SK-N-SH treated with all-trans-retinoic acid at 6 μM for 48 hours (cell line): ENCODE measurements around the gene GLOD4.

ENCODE experiments used
- ATAC-seq: fragments of 200-7000 bp; cut with Tn5 transposase; 3 replicates; pipeline ENCODE4 v1.9.1; 2020; ENCODE audit warnings: mild to moderate bottlenecking, moderate library complexity
- ARNTL ChIP-seq: fragments of 450-650 bp; formaldehyde crosslinking; IDR thresholded peaks from 2 replicates; pipeline ENCODE4 v1.5.0; 2020; ENCODE audit warnings: low read depth, mild to moderate bottlenecking, moderate library complexity, borderline replicate concordance
- BACH2 ChIP-seq: fragments of 250-450 bp; sonication (Bioruptor Pico); IDR thresholded peaks from 2 replicates; pipeline ENCODE4 v1.9.0; 2021; ENCODE audit warnings: mild to moderate bottlenecking, borderline replicate concordance
- CREB5 ChIP-seq: fragments of 250-450 bp; sonication (Bioruptor Pico); IDR thresholded peaks from 2 replicates; pipeline ENCODE4 v1.5.1; 2020; ENCODE audit warnings: low read depth, mild to moderate bottlenecking, moderate library complexity
- CSDC2 ChIP-seq: fragments of 250-450 bp; sonication (Bioruptor Pico); IDR thresholded peaks from 2 replicates; pipeline ENCODE4 v1.5.0; 2020; ENCODE audit warnings: mild to moderate bottlenecking, moderate library complexity
- CSRNP3 ChIP-seq: fragments of 250-450 bp; sonication (Bioruptor Pico); IDR thresholded peaks from 2 replicates; pipeline ENCODE4 v1.5.1; 2021; ENCODE audit warnings: mild to moderate bottlenecking, moderate library complexity
- ESRRG ChIP-seq: fragments of 250-450 bp; sonication (Bioruptor Pico); IDR thresholded peaks from 2 replicates; pipeline ENCODE4 v1.6.1; 2021; ENCODE audit warnings: mild to moderate bottlenecking
- GLIS3 ChIP-seq: fragments of 250-450 bp; sonication (Bioruptor Pico); IDR thresholded peaks from 2 replicates; pipeline ENCODE4 v1.5.0; 2020; ENCODE audit warnings: mild to moderate bottlenecking, moderate library complexity
- ISL1 ChIP-seq: fragments of 250-450 bp; sonication (Bioruptor Pico); IDR thresholded peaks from 2 replicates; pipeline ENCODE4 v2.1.2; 2022; ENCODE audit warnings: mild to moderate bottlenecking, moderate library complexity
- OSR1 ChIP-seq: fragments of 250-450 bp; sonication (Bioruptor Pico); IDR thresholded peaks from 2 replicates; pipeline ENCODE4 v1.8.0; 2022; ENCODE audit warnings: moderate library complexity, mild to moderate bottlenecking, inconsistent platforms
- PATZ1 ChIP-seq: fragments of 250-450 bp; sonication (Bioruptor Pico); IDR thresholded peaks from 2 replicates; pipeline ENCODE4 v1.8.0; 2020; ENCODE audit warnings: mild to moderate bottlenecking, moderate library complexity, borderline replicate concordance
- PPARA ChIP-seq: fragments of 250-450 bp; sonication (Bioruptor Pico); IDR thresholded peaks from 2 replicates; pipeline ENCODE4 v1.5.0; 2020; ENCODE audit warnings: mild to moderate bottlenecking, borderline replicate concordance
- RARB ChIP-seq: fragments of 250-450 bp; sonication (Bioruptor Pico); IDR thresholded peaks from 2 replicates; pipeline ENCODE4 v1.8.0; 2021; ENCODE audit warnings: mild to moderate bottlenecking, moderate library complexity
- ZC3H10 ChIP-seq: fragments of 250-450 bp; sonication (Bioruptor Pico); IDR thresholded peaks from 2 replicates; pipeline ENCODE4 v1.5.1; 2021; ENCODE audit warnings: mild to moderate bottlenecking, moderate library complexity
- ZFP3 ChIP-seq: fragments of 250-450 bp; sonication (Bioruptor Pico); IDR thresholded peaks from 2 replicates; pipeline ENCODE4 v1.5.0; 2020; ENCODE audit warnings: mild to moderate bottlenecking, moderate library complexity
- ZFP30 ChIP-seq: fragments of 450-650 bp; formaldehyde crosslinking; IDR thresholded peaks from 2 replicates; pipeline ENCODE4 v1.5.0; 2022; ENCODE audit warnings: mild to moderate bottlenecking, moderate library complexity
- ZNF565 ChIP-seq: fragments of 450-650 bp; formaldehyde crosslinking; conservative IDR thresholded peaks from 2 replicates; pipeline ENCODE4 v1.5.0; 2020; ENCODE audit warnings: low read depth, mild to moderate bottlenecking, moderate library complexity
- ZNF70 ChIP-seq: fragments of 450-650 bp; formaldehyde crosslinking; IDR thresholded peaks from 2 replicates; pipeline ENCODE4 v1.5.0; 2020; ENCODE audit warnings: mild to moderate bottlenecking, moderate library complexity
- ZNF8 ChIP-seq: fragments of 450-650 bp; formaldehyde crosslinking; IDR thresholded peaks from 2 replicates; pipeline ENCODE4 v1.5.0; 2020; ENCODE audit warnings: mild to moderate bottlenecking, moderate library complexity
- TF ChIP-seq, protein P1 (sequence below): fragments of 250-450 bp; sonication (Bioruptor Pico); IDR thresholded peaks from 2 replicates; pipeline ENCODE4 v1.5.0; 2020; ENCODE audit warnings: mild to moderate bottlenecking, moderate library complexity
- TF ChIP-seq, protein P2 (sequence below): fragments of 250-450 bp; sonication (Bioruptor Pico); IDR thresholded peaks from 2 replicates; pipeline ENCODE4 v1.8.0; 2021; ENCODE audit warnings: low read depth, mild to moderate bottlenecking, moderate library complexity, borderline replicate concordance

The GLOD4 gene

GRCh38 chr17:737561-738113 is 44.4 kb downstream of the GLOD4 start (continued):
- TF ChIP-seq CREB5 (CRISPR knock-in tag) = no peak
- no peak for TF ChIP-seq ESRRG (CRISPR knock-in tag)
- TF ChIP-seq ZNF565 (CRISPR knock-in tag) = no peak
- TF ChIP-seq BACH2 = no peak

DNA sequence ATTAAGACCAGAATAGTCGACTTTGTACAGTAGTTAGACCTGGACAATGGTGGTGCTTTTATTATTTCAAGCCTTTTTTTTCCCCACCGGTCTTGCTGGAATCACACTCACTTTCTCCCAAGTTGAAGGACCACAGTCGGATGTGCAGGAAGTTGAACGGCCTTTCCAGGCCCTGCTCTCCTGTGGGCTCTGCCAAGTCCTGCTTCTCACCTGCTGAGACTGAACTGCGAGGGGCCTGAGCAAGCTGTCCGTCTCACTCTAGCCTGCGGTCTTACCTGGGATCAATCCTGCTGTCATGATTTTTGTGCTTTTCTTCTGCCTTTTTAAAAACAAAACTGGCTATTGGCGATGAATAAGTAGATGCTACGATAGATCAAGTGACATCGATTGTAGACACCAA is 48.3 kb downstream of the GLOD4 start:
- TF ChIP-seq PATZ1 (no peak), CREB5 (CRISPR knock-in tag) (no peak), GLIS3 (no peak)
- ATAC-seq = no peak

- no peak for TF ChIP-seq RARB (CRISPR knock-in tag)
- no peak for TF ChIP-seq ARNTL (CRISPR knock-in tag)
- no peak for TF ChIP-seq ZNF565 (CRISPR knock-in tag)
- no peak for TF ChIP-seq ZC3H10
- TF ChIP-seq BACH2 = no peak
- TF ChIP-seq, protein P1, sequence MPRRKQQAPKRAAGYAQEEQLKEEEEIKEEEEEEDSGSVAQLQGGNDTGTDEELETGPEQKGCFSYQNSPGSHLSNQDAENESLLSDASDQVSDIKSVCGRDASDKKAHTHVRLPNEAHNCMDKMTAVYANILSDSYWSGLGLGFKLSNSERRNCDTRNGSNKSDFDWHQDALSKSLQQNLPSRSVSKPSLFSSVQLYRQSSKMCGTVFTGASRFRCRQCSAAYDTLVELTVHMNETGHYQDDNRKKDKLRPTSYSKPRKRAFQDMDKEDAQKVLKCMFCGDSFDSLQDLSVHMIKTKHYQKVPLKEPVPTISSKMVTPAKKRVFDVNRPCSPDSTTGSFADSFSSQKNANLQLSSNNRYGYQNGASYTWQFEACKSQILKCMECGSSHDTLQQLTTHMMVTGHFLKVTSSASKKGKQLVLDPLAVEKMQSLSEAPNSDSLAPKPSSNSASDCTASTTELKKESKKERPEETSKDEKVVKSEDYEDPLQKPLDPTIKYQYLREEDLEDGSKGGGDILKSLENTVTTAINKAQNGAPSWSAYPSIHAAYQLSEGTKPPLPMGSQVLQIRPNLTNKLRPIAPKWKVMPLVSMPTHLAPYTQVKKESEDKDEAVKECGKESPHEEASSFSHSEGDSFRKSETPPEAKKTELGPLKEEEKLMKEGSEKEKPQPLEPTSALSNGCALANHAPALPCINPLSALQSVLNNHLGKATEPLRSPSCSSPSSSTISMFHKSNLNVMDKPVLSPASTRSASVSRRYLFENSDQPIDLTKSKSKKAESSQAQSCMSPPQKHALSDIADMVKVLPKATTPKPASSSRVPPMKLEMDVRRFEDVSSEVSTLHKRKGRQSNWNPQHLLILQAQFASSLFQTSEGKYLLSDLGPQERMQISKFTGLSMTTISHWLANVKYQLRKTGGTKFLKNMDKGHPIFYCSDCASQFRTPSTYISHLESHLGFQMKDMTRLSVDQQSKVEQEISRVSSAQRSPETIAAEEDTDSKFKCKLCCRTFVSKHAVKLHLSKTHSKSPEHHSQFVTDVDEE = no peak
- no peak for TF ChIP-seq OSR1 (CRISPR knock-in tag)
- TF ChIP-seq PPARA (CRISPR knock-in tag) = no peak
- TF ChIP-seq ISL1 = no peak
- TF ChIP-seq, protein P2, sequence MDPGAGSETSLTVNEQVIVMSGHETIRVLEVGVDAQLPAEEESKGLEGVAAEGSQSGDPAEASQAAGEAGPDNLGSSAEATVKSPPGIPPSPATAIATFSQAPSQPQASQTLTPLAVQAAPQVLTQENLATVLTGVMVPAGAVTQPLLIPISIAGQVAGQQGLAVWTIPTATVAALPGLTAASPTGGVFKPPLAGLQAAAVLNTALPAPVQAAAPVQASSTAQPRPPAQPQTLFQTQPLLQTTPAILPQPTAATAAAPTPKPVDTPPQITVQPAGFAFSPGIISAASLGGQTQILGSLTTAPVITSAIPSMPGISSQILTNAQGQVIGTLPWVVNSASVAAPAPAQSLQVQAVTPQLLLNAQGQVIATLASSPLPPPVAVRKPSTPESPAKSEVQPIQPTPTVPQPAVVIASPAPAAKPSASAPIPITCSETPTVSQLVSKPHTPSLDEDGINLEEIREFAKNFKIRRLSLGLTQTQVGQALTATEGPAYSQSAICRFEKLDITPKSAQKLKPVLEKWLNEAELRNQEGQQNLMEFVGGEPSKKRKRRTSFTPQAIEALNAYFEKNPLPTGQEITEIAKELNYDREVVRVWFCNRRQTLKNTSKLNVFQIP (CRISPR knock-in tag) = no peak
- TF ChIP-seq ZNF70 (CRISPR knock-in tag) = no peak
- no peak for TF ChIP-seq ESRRG (CRISPR knock-in tag)
- no peak for TF ChIP-seq CREB5 (CRISPR knock-in tag)
- no peak for TF ChIP-seq ZFP3 (CRISPR knock-in tag)
- TF ChIP-seq ZFP30 (CRISPR knock-in tag) = no peak
- TF ChIP-seq CSDC2 = no peak
- TF ChIP-seq CSRNP3 (CRISPR knock-in tag) = no peak
- TF ChIP-seq ZNF8 (CRISPR knock-in tag) = no peak
- ATAC-seq = peak; percentile 75
These were observed 49.0 kb downstream of the GLOD4 start for GRCh38 chr17:732902-733720.
